Measurements from ENCODE around the gene PEMT. TPM values are rescaled to one million over a fixed set of nuclear protein-coding genes. Genes with fewer than 3 reads are reported as not detected.

PEMT gene
- total and polyA plus RNA-seq, 7 donors, result 5.3 to 21.9 (median 13.5) TPM

DNA sequence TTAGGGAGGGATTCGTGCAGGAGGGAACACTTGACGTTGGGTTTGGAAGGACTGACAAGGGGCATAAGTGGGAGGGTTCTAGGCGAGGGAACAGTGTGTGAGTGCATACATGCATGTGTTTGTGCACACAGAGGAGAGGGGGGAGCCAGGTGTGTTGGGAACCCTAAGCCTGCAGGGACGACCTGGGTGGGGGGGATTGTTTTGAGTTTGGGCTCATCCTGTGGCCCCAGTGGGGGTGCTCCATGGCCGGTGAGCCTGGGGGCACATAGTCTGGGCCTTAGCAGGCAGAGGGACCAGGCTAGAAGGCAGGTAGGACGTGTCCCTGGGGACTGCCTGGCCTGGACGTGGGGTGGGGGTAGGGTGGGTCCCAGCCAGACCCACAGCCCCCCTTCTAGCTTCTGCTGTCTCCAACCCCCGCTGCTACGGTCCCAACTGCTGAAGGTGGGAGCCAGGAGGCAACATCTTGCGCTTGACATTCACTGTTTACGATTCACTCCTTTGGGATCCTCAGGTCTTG, 83.4 kb downstream of the PEMT start:
- WGBS, 2 donors, result 90 to 91% methylated on average over 11 of the region's 11 CpGs
- no peak for DNase-seq
- no peak overlapping the region for H3K27ac ChIP-seq
- TF ChIP-seq POLR2A (IDR thresholded peaks at IDR 0.05) (no peak), CTCF (IDR thresholded peaks at IDR 0.05) (no peak), EP300 (IDR thresholded peaks at IDR 0.05) (no peak), POLR2AphosphoS5 (IDR thresholded peaks at IDR 0.05) (no peak)
- H3K4me1 ChIP-seq, result no peaks in the 10 kb centered on the region
- no peak overlapping the region for H3K4me3 ChIP-seq
- no peaks in the 10 kb centered on the region for H3K36me3 ChIP-seq
- H3K9me3 ChIP-seq, result no peaks in the 10 kb centered on the region
- intact Hi-C loops (cut with DNase I), result no loop called here
- no peaks in the 10 kb centered on the region for H3K27me3 ChIP-seq

- intact Hi-C loops (cut with DNase I), result no loop called here
- Histone ChIP-seq H3K4me3 (no peak overlapping the region), H3K27ac (no peak overlapping the region), H3K9me3 (no peaks in the 10 kb centered on the region), H3K36me3 (no peaks in the 10 kb centered on the region), H3K27me3 (no peaks in the 10 kb centered on the region), H3K4me1 (no peaks in the 10 kb centered on the region)
- WGBS, 2 donors, result 90 to 92% methylated on average over 16 of the region's 16 CpGs
- no peak for DNase-seq
- no peak for TF ChIP-seq CTCF (IDR thresholded peaks at IDR 0.05)
- TF ChIP-seq EP300 (IDR thresholded peaks at IDR 0.05), result no peak
- TF ChIP-seq POLR2A (IDR thresholded peaks at IDR 0.05), result no peak
- no peak for TF ChIP-seq POLR2AphosphoS5 (IDR thresholded peaks at IDR 0.05)
Observed at GRCh38 chr17:17507465-17508011, 84.0 kb downstream of the PEMT start.

GRCh38 chr17:17506893-17507464, 84.5 kb downstream of the PEMT start:
- Histone ChIP-seq H3K27ac (no peak overlapping the region), H3K4me3 (no peak overlapping the region), H3K36me3 (no peaks in the 10 kb centered on the region), H3K27me3 (no peaks in the 10 kb centered on the region), H3K9me3 (no peaks in the 10 kb centered on the region), H3K4me1 (no peaks in the 10 kb centered on the region)
- no peak for DNase-seq
- TF ChIP-seq CTCF (IDR thresholded peaks at IDR 0.05) (no peak), POLR2A (IDR thresholded peaks at IDR 0.05) (no peak), EP300 (IDR thresholded peaks at IDR 0.05) (no peak), POLR2AphosphoS5 (IDR thresholded peaks at IDR 0.05) (no peak)
- 20 to 59% methylated on average over 17 of the region's 17 CpGs for WGBS, 2 donors
- intact Hi-C loops (cut with DNase I), result no loop called here

DNA sequence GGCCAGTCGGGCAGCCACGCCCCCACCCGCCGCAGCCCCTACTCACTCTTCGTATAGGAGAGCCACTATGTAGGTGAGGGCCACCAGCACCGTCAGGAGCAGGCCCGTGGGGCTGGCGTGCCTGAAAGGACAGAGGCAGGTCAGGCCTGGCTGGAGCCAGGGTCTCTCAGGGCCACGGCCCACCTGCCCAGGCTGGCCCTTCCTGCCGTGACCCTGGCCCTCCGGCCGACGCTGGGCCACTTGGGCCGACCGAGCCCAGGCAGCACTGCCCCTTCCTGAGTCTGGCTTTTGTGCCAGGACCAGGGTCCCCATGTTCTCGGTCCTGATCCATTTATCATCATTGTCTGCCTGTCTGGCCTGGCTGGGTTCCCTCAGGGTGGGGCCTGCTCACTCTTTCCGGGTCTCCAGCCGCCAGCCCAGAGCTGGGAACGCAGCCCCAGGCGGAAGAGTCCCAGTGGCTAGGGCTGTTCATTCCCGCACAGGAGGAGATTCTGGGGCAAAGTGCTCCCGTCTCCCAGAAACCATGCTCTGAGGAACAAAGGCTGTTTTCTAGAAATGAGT, 85.2 kb downstream of the PEMT start:
- WGBS, 2 donors, result 61 to 83% methylated on average over 22 of the region's 22 CpGs
- H3K36me3 ChIP-seq, result no peaks in the 10 kb centered on the region
- TF ChIP-seq CTCF (IDR thresholded peaks at IDR 0.05) (no peak), POLR2A (IDR thresholded peaks at IDR 0.05) (no peak), EP300 (IDR thresholded peaks at IDR 0.05) (no peak)
- no peaks in the 10 kb centered on the region for H3K4me1 ChIP-seq
- DNase-seq, result no peak
- intact Hi-C loops (cut with DNase I), result no loop called here
- no peaks in the 10 kb centered on the region for H3K9me3 ChIP-seq
- no peaks in the 10 kb centered on the region for H3K27me3 ChIP-seq
- no peak overlapping the region for H3K27ac ChIP-seq
- H3K4me3 ChIP-seq, result no peak overlapping the region

Data from sigmoid colon (tissue), 7 donors.